H1 (cell line): ENCODE data around the gene RAB35. TPM values are rescaled to one million over a fixed set of nuclear protein-coding genes. Genes with fewer than 3 reads are reported as not detected.

Experiments
- CTCF ChIA-PET: fragments of 300-600 bp; sonication (Branson Sonifier 250); formaldehyde crosslinking; loops from one replicate; lab custom pipeline; 2021; ENCODE audit not compliant: partially characterized antibody; lab: Charles Lee
- POLR2A ChIA-PET: fragments of 300-600 bp; sonication (Branson Sonifier 250); formaldehyde crosslinking; loops from one replicate; lab custom pipeline; 2021; ENCODE audit warnings: inconsistent platforms; ENCODE audit not compliant: partially characterized antibody; lab: Charles Lee
- DNase-seq, 2 experiments: peaks; one replicate each; pipeline versions ENCODE4 v3.0.0 to v3.0.0-alpha.2; 2010 to 2022; ENCODE audit warnings: low spot score in 2 of 2, low read depth in 1 of 2, mixed read lengths in 1 of 2
- FAIRE-seq: peaks from 2 replicates; lab custom pipeline; 2011; peaks lifted over from hg19 to GRCh38; lab: Jason Lieb, UNC
- H2AFZ ChIP-seq: 2 replicates; pipeline ENCODE4 v1.8.1; 2012; ENCODE audit warnings: low read length, inconsistent platforms
- H2AK5ac ChIP-seq: 2 replicates; pipeline ENCODE4 v1.6.1; 2013; ENCODE audit warnings: low read depth, low read length
- H2BK120ac ChIP-seq: replicated peaks from 2 replicates; pipeline ENCODE3; 2013; ENCODE audit warnings: low read depth, low read length, inconsistent platforms
- H2BK12ac ChIP-seq: 2 replicates; pipeline ENCODE4 v1.6.1; 2013; ENCODE audit warnings: low read depth, low read length
- H2BK15ac ChIP-seq: 2 replicates; pipeline ENCODE4 v1.6.1; 2013; ENCODE audit warnings: low read length
- H2BK20ac ChIP-seq: 2 replicates; pipeline ENCODE4 v1.6.1; 2013; ENCODE audit warnings: low read length
- H2BK5ac ChIP-seq: 2 replicates; pipeline ENCODE4 v1.6.1; 2013; ENCODE audit warnings: low read depth, low read length
- H3K14ac ChIP-seq: 2 replicates; pipeline ENCODE4 v1.6.1; 2013; ENCODE audit warnings: inconsistent platforms; ENCODE audit not compliant: insufficient read length
- H3K18ac ChIP-seq: 2 replicates; pipeline ENCODE4 v1.6.1; 2013; ENCODE audit warnings: low read length; ENCODE audit errors: extremely low read depth
- H3K23ac ChIP-seq: 2 replicates; pipeline ENCODE4 v1.6.1; 2013; ENCODE audit warnings: inconsistent platforms; ENCODE audit not compliant: insufficient read length
- H3K23me2 ChIP-seq: 2 replicates; pipeline ENCODE4 v1.6.1; 2013; ENCODE audit warnings: low read depth, low read length
- H3K27ac ChIP-seq: 2 replicates; pipeline ENCODE4 v1.6.1; 2011; ENCODE audit warnings: low read depth, low read length, inconsistent platforms
- H3K27me3 ChIP-seq, 4 experiments: replicated peaks in 1 of 4; 1 replicate in 1 of 4; 2 replicates in 3 of 4; pipeline versions ENCODE4 v1.6.1 to v1.8.1; 2011 to 2013; ENCODE audit warnings: low read length in 3 of 4, mild to moderate bottlenecking in 3 of 4, inconsistent platforms in 2 of 4, mixed read lengths in 2 of 4, moderate library complexity in 1 of 4; ENCODE audit not compliant: control insufficient read depth in 3 of 4, insufficient read depth in 3 of 4; ENCODE audit errors: extremely low read depth in 1 of 4
- H3K36me3 ChIP-seq, 4 experiments: 2 replicates each; pipeline versions ENCODE4 v1.6.1 to v1.8.1; 2011 to 2013; ENCODE audit warnings: mild to moderate bottlenecking in 4 of 4, low read length in 3 of 4, moderate library complexity in 2 of 4, control low read depth in 1 of 4, inconsistent platforms in 1 of 4; ENCODE audit not compliant: insufficient read depth in 4 of 4, control insufficient read depth in 2 of 4
- H3K4ac ChIP-seq: replicated peaks from 2 replicates; pipeline ENCODE3; 2013; ENCODE audit warnings: low read length, low read depth, mixed read lengths, inconsistent platforms; ENCODE audit not compliant: insufficient read length
- H3K4me1 ChIP-seq, 4 experiments: replicated peaks in 1 of 4; 1 replicate in 1 of 4; 2 replicates in 3 of 4; pipeline versions ENCODE4 v1.6.1 to v1.8.1; 2011 to 2013; ENCODE audit warnings: low read length in 3 of 4, inconsistent platforms in 2 of 4, mixed read lengths in 1 of 4; ENCODE audit not compliant: insufficient read depth in 4 of 4, control insufficient read depth in 3 of 4
- H3K4me2 ChIP-seq, 2 experiments: 2 replicates each; pipeline versions ENCODE4 v1.6.1 to v1.8.1; 2011 to 2013; ENCODE audit warnings: low read depth in 2 of 2, low read length in 2 of 2, control low read depth in 1 of 2, inconsistent platforms in 1 of 2, mild to moderate bottlenecking in 1 of 2; ENCODE audit not compliant: insufficient read depth in 1 of 2
- H3K4me3 ChIP-seq, 4 experiments: fragments of 200-600, 300-600 bp in 1 of 4; sonication (generic), shearing (Covaris generic), sonication (Bioruptor Twin) in 1 of 4; 2 replicates each; pipeline versions ENCODE4 v1.5.1 to v1.8.1; 2011 to 2016; ENCODE audit warnings: low read length in 4 of 4, low read depth in 3 of 4, control low read depth in 2 of 4, inconsistent platforms in 2 of 4, mild to moderate bottlenecking in 2 of 4, mixed read lengths in 1 of 4, moderate library complexity in 1 of 4; ENCODE audit not compliant: insufficient read depth in 2 of 4; ENCODE audit errors: extremely low read depth in 1 of 4
- H3K56ac ChIP-seq: replicated peaks from 2 replicates; pipeline ENCODE3; 2013; ENCODE audit warnings: low read depth, mild to moderate bottlenecking, mixed read lengths, low read length, inconsistent platforms; ENCODE audit not compliant: insufficient read length
- H3K79me1 ChIP-seq: 2 replicates; pipeline ENCODE4 v1.6.1; 2013; ENCODE audit warnings: low read depth, low read length, control low read depth
- H3K79me2 ChIP-seq, 2 experiments: 2 replicates each; pipeline versions ENCODE4 v1.6.1 to v1.8.1; 2012 to 2013; ENCODE audit warnings: low read length in 2 of 2, mild to moderate bottlenecking in 2 of 2, inconsistent platforms in 1 of 2; ENCODE audit not compliant: insufficient read depth in 2 of 2, control insufficient read depth in 1 of 2
- H3K9ac ChIP-seq, 4 experiments: replicated peaks in 1 of 4; 1 replicate in 1 of 4; 2 replicates in 3 of 4; pipeline versions ENCODE4 v1.6.1 to v1.8.1; 2011 to 2013; ENCODE audit warnings: low read depth in 3 of 4, low read length in 3 of 4, control low read depth in 2 of 4, mild to moderate bottlenecking in 2 of 4, moderate library complexity in 2 of 4, inconsistent platforms in 1 of 4; ENCODE audit errors: extremely low read depth in 1 of 4
- H3K9me3 ChIP-seq, 2 experiments: 2 replicates each; pipeline versions ENCODE4 v1.6.1 to v1.8.1; 2012 to 2013; ENCODE audit warnings: mild to moderate bottlenecking in 2 of 2, moderate library complexity in 2 of 2, control low read depth in 1 of 2, inconsistent platforms in 1 of 2, low read depth in 1 of 2, low read length in 1 of 2, mixed read lengths in 1 of 2; ENCODE audit not compliant: insufficient read depth in 2 of 2
- H4K20me1 ChIP-seq, 2 experiments: replicated peaks in 1 of 2; 2 replicates each; pipeline versions ENCODE3 to v1.8.1; 2011 to 2013; ENCODE audit warnings: inconsistent platforms in 2 of 2, low read length in 2 of 2, mild to moderate bottlenecking in 1 of 2; ENCODE audit not compliant: insufficient read depth in 2 of 2, control insufficient read depth in 1 of 2
- H4K5ac ChIP-seq: 2 replicates; pipeline ENCODE4 v1.6.1; 2013; ENCODE audit warnings: low read length, low read depth, mixed read lengths, inconsistent platforms; ENCODE audit not compliant: insufficient read length
- H4K8ac ChIP-seq: 2 replicates; pipeline ENCODE4 v1.8.0; 2013; ENCODE audit warnings: mild to moderate bottlenecking, moderate library complexity, low read length, inconsistent platforms; ENCODE audit not compliant: insufficient read depth; ENCODE audit errors: extremely low read depth
- H4K91ac ChIP-seq: replicated peaks from 2 replicates; pipeline ENCODE3; 2013; ENCODE audit warnings: low read length, mixed read lengths, inconsistent platforms; ENCODE audit not compliant: insufficient read length
- BCL11A ChIP-seq, 2 experiments: IDR thresholded peaks; one replicate each; pipeline ENCODE4 v1.6.1; 2011; ENCODE audit warnings: low read depth in 2 of 2, low read length in 2 of 2, mild to moderate bottlenecking in 2 of 2
- CTBP2 ChIP-seq: IDR thresholded peaks from 2 replicates; pipeline ENCODE4 v1.7.0; 2011; ENCODE audit warnings: borderline replicate concordance, mild to moderate bottlenecking, moderate library complexity, mixed read lengths, low read length; ENCODE audit not compliant: insufficient read depth, insufficient read length
- EGR1 ChIP-seq: IDR thresholded peaks from 2 replicates; pipeline ENCODE4 v1.6.1; 2011; ENCODE audit warnings: low read depth, low read length, borderline replicate concordance
- MAFK ChIP-seq: IDR thresholded peaks from 2 replicates; pipeline ENCODE4 v1.6.1; 2012; ENCODE audit warnings: low read depth, mild to moderate bottlenecking, improper control_type of control experiment, low read length
- TAF1 ChIP-seq: IDR thresholded peaks from 2 replicates; pipeline ENCODE4 v1.6.1; 2011; ENCODE audit warnings: mild to moderate bottlenecking, low read depth, low read length
- TEAD4 ChIP-seq: IDR thresholded peaks from 2 replicates; pipeline ENCODE4 v1.6.1; 2012; ENCODE audit warnings: low read depth, low read length, inconsistent platforms, mixed read lengths
- WGBS, 2 experiments: shearing (Covaris generic) in 1 of 2; methylation state at CpG; one replicate each; pipeline versions ENCODE4 v1.1.6 to v1.1.7; 2013 to 2015; ENCODE audit warnings: low lambda C conversion rate in 2 of 2, mixed read lengths in 2 of 2, inconsistent platforms in 1 of 2, low coverage in 1 of 2, missing lambda C conversion rate in 1 of 2; ENCODE audit not compliant: insufficient replicate concordance in 2 of 2, insufficient coverage in 1 of 2, insufficient read length in 1 of 2; ENCODE audit errors: extremely low coverage in 1 of 2, missing lambda C conversion rate in 1 of 2; 5-methylcytosine and 5-hydroxymethylcytosine counted together
- polyA plus RNA-seq, 7 experiments: library from polyadenylated mRNA; depleted of rRNA in 3 of 7; stranded (reverse) in 5 of 7; unstranded in 2 of 7; fragments of >200 nt in 5 of 7; fragments of 200-250 nt in 2 of 7; gene quantifications; 1 replicate in 5 of 7; 2 replicates in 1 of 7; 4 replicates in 1 of 7; pipeline versions ENCODE4 v1.2.1 to v1.2.3, GENCODE V29; 2011 to 2013; ENCODE audit warnings: missing spikeins in 2 of 7, mixed read lengths in 2 of 7
- total RNA-seq: library from RNA; stranded (reverse); fragmentation: NEBNext Ultra II Directional; extraction: Animal tissue kit (Norgen Biotek cat#: 25700); gene quantifications from 2 replicates; pipeline ENCODE4 v1.2.1, GENCODE V29; 2021

The RAB35 gene
- total and polyA plus RNA-seq, 2 of the 8 experiments (the other 6 are each of a cell fraction or from before 2014, with no cell fraction given): 33.4 to 39.0 TPM

DNA sequence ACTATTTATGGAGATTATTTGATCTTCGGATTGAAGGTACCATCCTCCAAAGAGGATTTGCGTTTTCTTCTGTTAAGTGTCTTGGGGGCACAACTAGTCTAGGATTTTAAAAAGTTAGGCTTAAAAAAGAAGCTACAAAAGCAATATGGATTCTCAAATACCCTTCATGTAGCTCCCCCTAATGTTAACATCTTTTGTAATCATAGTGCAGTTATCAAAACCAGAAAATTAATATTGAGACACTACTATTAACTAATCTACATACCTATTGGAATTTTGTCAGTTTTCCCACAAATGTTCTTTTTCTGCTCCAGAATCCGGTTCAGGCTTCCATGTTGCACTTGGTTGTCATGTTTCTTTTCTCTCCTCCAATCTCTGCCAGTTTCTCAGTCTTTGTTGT lies 65.0 kb downstream of the RAB35 start:
- ChIA-PET CTCF (interaction anchor here (0.8 kb wide), 1 partner anchor 223 kb away, joined by 3 read pairs; no protein-coding TSS in a partner anchor), POLR2A (no interaction called here)
- Histone ChIP-seq H3K56ac (no peak overlapping the region), H4K20me1 (no peaks in the 10 kb centered on the region), H3K4ac (no peak overlapping the region), H2BK120ac (no peak overlapping the region), H3K79me2 (no peaks in the 10 kb centered on the region), H2AK5ac (no peak overlapping the region), H3K27ac (no peak overlapping the region), H3K4me2 (no peak overlapping the region), H4K91ac (no peak overlapping the region), H3K23me2 (no peaks in the 10 kb centered on the region), H3K14ac (no peak overlapping the region), H2BK15ac (no peak overlapping the region), H3K27me3 (no peaks in the 10 kb centered on the region), H2BK5ac (no peak overlapping the region), H3K18ac (no peak overlapping the region), H4K5ac (no peak overlapping the region)
- TF ChIP-seq TEAD4: no peak
- no peak for TF ChIP-seq BCL11A (IDR thresholded peaks at IDR 0.05; ENCODE audit: low read depth in 2 of 2, low read length in 2 of 2)
- no peak for TF ChIP-seq MAFK
- no peak for TF ChIP-seq TAF1
- TF ChIP-seq EGR1: no peak
- no peak for TF ChIP-seq CTBP2
- TF ChIP-seq, all 59 proteins: peak for 0
- H3K4me1 ChIP-seq: no peaks in the 10 kb centered on the region
- H3K23ac ChIP-seq: no peak overlapping the region
- no peak overlapping the region for H3K9ac ChIP-seq
- H3K79me1 ChIP-seq: no peaks in the 10 kb centered on the region
- no peaks in the 10 kb centered on the region; a peak in 1 of 4 replicates for H3K9me3 ChIP-seq
- WGBS, 2 experiments: 91% methylated on average over 3 of the region's 3 CpGs; no CpG with 5 or more reads in 1 of the 2 experiments
- no peak overlapping the region for H3K4me3 ChIP-seq
- no peak for FAIRE-seq
- H4K8ac ChIP-seq: no peak overlapping the region
- no peak overlapping the region for H2BK12ac ChIP-seq
- H3K36me3 ChIP-seq: no peaks in the 10 kb centered on the region
- DNase-seq: no peak
- H2AFZ ChIP-seq: no peak overlapping the region
- no peak overlapping the region for H2BK20ac ChIP-seq
